ENCODE results near the gene DNAJA4. TPM values are rescaled to one million over a fixed set of nuclear protein-coding genes. Genes with fewer than 3 reads are reported as not detected.
A peak's percentile ranks its signal among the peaks of the same experiment; 100 is the strongest.

DNAJA4 gene
- total RNA-seq, 6 experiments from 2014 or later: 0.14 to 0.38 (median 0.17) TPM; not detected in 1

DNA sequence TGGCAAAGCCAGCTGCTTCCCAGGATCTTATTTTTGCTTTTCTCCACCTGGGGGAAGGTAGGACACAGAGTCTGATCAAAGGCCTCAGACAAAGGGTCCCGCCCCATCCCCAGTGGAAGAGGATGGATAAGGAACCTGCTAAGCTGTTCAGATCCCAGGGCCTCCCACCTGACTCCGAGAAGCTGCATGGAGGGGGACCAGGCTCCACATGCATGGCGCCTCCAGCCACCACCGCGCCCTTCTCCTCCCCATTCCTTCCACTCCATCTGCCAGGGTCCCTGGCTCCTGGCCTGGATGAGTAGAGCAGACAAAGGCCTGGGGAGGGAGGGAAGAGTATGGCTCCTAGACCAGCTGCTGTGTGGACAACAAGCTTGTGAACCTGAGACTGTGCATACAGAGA lies 55.8 kb downstream of the DNAJA4 start:
- peaks cover 14% of the 10 kb centered on the region for H3K4me1 Mint-ChIP-seq (ENCODE audit: low read depth)
- H3K36me3 Mint-ChIP-seq (ENCODE audit: low read depth): no peaks in the 10 kb centered on the region
- H3K27ac Mint-ChIP-seq: no peak overlapping the region
- no peaks in the 10 kb centered on the region for H3K9me3 Mint-ChIP-seq
- H3K4me3 Mint-ChIP-seq: no peak overlapping the region
- DNase-seq: no peak
- TF ChIP-seq, protein P1, sequence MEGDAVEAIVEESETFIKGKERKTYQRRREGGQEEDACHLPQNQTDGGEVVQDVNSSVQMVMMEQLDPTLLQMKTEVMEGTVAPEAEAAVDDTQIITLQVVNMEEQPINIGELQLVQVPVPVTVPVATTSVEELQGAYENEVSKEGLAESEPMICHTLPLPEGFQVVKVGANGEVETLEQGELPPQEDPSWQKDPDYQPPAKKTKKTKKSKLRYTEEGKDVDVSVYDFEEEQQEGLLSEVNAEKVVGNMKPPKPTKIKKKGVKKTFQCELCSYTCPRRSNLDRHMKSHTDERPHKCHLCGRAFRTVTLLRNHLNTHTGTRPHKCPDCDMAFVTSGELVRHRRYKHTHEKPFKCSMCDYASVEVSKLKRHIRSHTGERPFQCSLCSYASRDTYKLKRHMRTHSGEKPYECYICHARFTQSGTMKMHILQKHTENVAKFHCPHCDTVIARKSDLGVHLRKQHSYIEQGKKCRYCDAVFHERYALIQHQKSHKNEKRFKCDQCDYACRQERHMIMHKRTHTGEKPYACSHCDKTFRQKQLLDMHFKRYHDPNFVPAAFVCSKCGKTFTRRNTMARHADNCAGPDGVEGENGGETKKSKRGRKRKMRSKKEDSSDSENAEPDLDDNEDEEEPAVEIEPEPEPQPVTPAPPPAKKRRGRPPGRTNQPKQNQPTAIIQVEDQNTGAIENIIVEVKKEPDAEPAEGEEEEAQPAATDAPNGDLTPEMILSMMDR (IDR thresholded peaks at IDR 0.05): no peak
- peaks cover 23% of the 10 kb centered on the region for H3K27me3 Mint-ChIP-seq (ENCODE audit: insufficient read depth)

DNA sequence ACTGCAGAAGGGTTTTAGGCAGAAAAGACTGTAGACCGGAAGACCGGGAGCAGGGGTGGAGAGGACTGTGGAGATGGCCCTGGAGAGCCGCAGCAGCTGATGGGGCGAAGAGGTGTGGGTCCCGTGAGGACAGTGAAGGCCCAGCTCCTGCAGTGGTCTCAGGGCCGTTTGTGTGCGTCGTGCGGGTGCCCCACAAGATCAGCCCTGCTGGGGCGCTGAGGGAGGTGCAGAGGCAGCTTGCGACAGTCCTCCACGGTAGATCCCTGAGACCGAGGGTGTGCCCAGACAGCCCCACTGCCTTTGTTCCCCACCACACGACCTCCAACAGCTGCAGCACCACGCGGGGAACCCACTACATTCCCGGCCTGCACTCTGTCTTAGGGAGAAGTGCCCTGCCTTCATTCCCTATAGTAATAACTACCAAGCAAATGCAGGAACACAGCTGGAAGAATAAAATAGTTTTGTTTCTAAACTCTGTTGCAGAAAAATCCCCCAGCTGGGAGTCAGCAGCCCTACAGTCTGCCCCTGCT lies 56.7 kb downstream of the DNAJA4 start:
- no peak for DNase-seq
- no peak overlapping the region for H3K27ac Mint-ChIP-seq
- peaks cover 22% of the 10 kb centered on the region for H3K27me3 Mint-ChIP-seq (ENCODE audit: insufficient read depth)
- TF ChIP-seq, protein P1 (IDR thresholded peaks at IDR 0.05): no peak
- no peak overlapping the region for H3K4me3 Mint-ChIP-seq
- H3K4me1 Mint-ChIP-seq (ENCODE audit: low read depth): peaks cover 22% of the 10 kb centered on the region
- H3K36me3 Mint-ChIP-seq (ENCODE audit: low read depth): no peaks in the 10 kb centered on the region
- H3K9me3 Mint-ChIP-seq: no peaks in the 10 kb centered on the region

DNA sequence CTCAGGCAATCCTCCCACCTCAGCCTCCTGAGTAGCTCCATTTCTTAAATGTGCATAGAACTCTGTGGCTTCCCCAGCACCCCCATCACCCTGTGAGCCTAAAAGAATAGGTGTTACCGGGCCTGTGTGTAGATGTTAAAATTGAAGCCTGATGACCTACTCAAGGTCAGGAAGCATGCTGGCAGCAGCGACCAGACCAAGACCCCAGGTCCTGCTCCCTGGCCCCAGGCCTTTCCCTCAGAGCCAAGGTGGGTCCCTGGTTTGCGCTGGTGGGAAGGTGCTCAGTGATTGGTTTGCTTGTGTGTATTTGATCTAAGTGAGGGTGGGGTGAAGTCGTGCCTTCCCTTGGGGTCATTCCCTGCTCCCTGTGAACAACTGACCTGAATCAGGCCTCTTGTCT lies 57.4 kb downstream of the DNAJA4 start:
- DNase-seq: no peak
- Mint-ChIP-seq H3K4me1 (ENCODE audit: low read depth) (peaks cover 22% of the 10 kb centered on the region), H3K4me3 (no peak overlapping the region), H3K36me3 (ENCODE audit: low read depth) (no peaks in the 10 kb centered on the region), H3K27me3 (ENCODE audit: insufficient read depth) (peaks cover 24% of the 10 kb centered on the region), H3K9me3 (no peaks in the 10 kb centered on the region), H3K27ac (peak overlapping the region; percentile 71)
- TF ChIP-seq, protein P1 (IDR thresholded peaks at IDR 0.05): no peak

DNA sequence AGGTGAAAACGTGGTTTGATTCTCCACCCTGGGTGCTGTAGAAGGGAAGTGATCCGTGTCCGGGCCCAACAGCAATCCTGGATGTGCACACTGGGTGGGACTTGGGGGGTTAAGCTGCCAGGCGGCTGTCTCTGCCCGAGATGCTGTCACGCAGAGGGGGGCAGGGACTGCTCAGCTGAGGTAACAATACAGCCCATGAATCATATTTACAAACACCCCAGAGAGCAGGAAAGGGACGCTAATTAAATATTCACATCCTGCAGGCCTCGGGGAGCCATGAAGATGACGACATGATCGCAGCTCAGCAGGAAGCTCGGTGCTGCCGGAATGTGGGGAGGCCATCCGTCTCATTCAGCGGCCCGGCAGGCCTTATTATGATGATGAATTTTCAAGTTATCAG lies 57.9 kb downstream of the DNAJA4 start:
- TF ChIP-seq, protein P1 (IDR thresholded peaks at IDR 0.05): no peak
- Mint-ChIP-seq H3K4me3 (no peak overlapping the region; the same call in 1 of the 2 replicates), H3K9me3 (no peaks in the 10 kb centered on the region), H3K36me3 (ENCODE audit: low read depth) (no peaks in the 10 kb centered on the region), H3K4me1 (ENCODE audit: low read depth) (peaks cover 25% of the 10 kb centered on the region), H3K27me3 (ENCODE audit: insufficient read depth) (peaks cover 20% of the 10 kb centered on the region), H3K27ac (peak overlapping the region; percentile 71)
- peak; percentile 45 for DNase-seq

DNA sequence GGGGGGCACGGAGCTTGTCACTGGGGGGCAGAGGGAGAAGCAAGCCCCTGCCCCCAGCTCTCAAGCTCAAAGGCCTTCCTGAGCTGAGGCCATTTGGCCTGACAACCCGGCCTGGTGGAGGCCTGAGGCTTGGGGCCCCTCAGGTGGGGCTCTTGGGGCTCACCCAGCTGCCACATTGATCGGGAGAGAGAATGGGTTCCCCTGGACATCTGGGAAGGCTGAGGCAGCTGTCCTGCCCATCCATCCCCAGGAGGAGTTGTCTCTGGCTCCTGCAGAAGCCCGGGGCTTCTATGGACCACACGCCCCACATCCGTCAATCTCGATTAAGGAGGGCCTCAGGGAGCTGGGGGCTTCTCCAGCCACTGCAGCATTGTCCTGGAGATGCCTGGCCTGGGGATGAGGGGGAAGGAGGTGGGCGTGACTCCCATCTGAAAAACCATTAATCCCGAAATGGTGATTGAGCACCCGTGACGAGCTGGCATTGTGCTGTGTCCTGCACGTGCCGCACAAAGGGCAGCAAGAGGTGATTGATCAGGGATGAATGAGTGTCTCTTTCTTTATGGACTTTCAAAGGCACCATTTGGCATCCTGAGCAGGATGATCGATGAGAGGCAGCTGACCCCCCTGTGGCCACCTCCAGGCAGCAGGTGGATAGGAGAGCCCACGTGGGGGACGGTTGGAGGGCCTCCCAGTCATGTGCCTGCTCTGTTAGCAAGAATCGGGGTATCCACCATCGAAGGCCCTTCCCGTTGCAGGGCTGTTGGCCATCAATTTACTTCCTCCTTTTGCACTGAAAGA lies 58.6 kb downstream of the DNAJA4 start:
- no peak overlapping the region for H3K4me3 Mint-ChIP-seq
- H3K9me3 Mint-ChIP-seq: no peaks in the 10 kb centered on the region
- DNase-seq: no peak
- H3K27ac Mint-ChIP-seq: peak overlapping the region; percentile 71
- TF ChIP-seq, protein P1 (IDR thresholded peaks at IDR 0.05): no peak
- peaks cover 27% of the 10 kb centered on the region for H3K4me1 Mint-ChIP-seq (ENCODE audit: low read depth)
- no peaks in the 10 kb centered on the region for H3K36me3 Mint-ChIP-seq (ENCODE audit: low read depth)
- peaks cover 20% of the 10 kb centered on the region for H3K27me3 Mint-ChIP-seq (ENCODE audit: insufficient read depth)
